ENCODE data around the gene MEIS2.

Gene MEIS2

GRCh38 chr15:37112971-37113670 is 12.8 kb upstream of the MEIS2 start:
- peak; percentile 49 for DNase-seq

DNA sequence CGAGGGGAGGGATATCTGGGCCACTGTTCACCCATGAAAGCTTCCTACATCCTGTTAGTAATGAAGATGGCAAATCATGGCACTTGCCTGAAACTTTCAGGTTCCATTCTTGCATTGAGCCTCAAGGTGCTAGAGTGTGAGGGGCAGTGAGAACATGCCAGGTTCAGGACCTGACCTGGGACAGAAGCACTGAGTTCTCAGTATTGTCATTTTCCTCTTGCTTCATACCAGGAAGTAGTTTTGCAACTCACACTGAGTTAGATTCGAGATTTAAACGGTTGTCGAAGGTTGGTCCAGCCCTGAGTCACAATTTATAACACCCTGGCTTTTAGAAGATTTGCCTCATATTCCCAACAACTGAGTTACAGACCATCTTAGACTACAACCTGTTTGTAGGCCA is 11.8 kb upstream of the MEIS2 start:
- no peak for DNase-seq

- DNase-seq = no peak
These were observed 11.0 kb upstream of the MEIS2 start for GRCh38 chr15:37111427-37111717.

DNA sequence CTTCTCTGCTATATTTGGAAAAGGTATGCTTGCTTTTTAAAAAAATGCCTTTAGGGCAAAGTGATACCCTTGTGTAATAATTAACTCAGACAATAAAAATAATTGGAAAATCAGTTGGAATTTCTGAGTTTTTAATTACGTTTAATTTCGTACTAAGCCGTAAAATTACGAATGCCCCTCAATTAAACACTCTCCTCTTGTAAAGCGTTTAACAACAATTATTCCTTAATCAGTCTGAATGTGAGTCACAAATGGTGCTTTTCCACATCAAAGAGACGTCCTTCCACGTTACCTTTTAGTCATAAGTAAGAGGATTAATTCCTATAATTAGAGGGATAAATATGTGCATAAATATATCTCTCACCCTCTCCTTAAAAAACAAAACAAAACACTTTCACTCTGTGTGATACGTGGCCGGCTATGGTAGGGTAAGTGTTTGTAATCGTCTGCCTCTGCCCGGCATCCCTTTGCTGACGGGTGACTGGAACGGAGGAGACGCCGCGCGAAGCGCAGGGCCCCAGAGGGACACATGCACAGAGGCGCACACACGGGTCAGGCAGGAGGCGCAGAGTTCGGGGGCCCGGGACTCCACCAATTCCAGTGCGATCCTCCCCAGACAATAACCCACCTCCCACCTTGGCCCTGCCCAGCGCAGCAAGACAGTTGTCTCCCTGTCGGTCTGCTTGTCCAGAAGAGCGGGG is 9.7 kb upstream of the MEIS2 start:
- no peak for DNase-seq

DNA sequence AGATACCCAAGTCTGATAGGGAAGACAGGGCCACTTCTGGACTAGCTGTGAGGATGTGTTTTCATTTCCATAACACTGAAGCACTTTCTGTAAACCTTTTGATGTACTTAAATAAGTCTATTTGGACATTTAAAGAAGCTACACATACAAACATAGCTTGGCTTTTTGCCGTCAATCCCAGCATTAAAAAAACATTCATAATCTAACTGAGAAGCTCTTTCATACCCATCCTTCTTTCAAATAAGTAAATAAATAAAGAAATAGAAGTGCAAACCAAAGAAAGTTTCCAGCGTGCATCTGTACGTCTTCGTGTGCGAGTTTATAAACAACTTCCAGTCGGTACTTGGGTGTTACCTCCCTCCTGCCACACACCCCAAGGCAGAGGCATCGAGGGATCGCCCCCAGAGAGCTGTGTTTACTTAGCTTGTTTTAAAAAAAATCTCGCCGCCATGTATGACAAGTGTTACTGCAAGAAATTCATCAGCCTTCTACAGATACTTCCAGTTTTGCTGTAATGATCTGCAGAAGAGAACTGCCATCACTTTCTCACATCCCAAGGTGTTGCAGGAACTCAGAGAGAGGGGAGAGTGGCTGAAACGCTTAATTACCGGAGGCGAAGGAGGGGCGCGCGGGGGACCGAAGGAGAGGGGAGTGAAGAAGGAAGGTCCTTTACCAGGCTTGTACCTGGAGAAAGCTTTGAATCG is 9.0 kb upstream of the MEIS2 start:
- DNase-seq = no peak

DNA sequence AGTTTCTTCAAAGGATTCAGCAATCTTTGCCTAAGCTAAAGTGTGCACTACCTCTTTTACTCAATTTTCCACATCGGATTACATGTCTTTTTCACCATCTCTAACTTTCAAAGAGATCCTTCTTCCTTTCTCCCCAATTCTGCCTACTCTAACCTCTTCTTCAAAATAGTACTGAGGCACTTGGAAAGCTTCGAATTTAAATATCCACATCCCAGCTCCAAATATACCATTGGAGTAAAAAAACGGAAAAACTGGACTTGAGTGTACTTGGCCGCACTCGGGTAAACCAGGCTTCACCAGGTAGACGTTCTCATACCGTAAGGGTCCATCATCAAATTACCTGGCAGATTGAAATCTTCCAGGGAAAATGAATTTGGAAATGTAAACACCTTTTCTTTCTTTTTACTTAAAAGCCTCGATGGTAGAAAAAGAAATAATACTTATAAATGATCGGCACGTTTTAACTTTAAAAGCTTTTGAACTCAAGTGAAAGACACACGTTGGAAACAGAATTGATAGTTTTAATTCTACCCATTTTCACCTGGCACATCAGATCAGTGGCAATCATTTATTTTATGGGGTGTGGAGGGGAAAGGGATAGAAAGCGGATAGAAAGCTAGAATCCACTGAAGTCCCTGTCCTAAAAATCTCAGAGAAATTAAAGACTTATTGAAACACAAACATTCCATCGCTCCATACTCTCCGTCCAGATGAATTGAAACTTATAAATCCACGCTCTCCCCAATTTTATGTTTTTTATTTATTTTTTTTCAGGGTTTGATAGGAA is 8.2 kb upstream of the MEIS2 start:
- no peak for DNase-seq

DNA sequence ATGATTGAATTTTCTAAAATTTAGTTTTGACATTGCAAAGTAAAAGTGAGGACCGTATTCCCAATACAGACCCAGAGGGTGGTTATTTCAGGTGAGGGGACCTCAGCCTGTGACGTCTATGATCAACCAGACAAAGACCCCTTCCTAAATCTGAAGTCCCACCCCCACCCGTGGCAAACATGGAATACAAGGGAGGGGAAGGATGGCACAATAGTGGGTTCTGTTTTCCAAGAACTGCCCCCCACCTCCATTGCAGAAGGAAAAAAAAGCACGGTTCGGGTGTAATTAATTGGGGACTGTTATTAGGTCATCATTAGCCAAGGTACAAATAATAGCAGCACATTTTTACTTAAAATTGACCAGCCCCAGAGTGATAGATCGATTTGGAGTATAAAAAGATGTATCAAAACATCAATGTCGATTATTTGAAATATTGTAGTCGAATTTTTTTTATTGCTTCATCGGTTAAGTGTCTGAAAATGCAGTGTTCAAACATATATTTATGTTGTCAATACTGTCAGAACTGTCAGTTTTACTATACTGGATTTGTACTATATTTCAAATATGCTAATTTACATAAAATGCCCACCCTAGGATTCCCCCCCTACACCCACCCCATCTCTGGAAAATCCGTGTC is 7.5 kb upstream of the MEIS2 start:
- DNase-seq = no peak

- DNase-seq = no peak
These were observed 6.9 kb upstream of the MEIS2 start for GRCh38 chr15:37107071-37107743.

DNA sequence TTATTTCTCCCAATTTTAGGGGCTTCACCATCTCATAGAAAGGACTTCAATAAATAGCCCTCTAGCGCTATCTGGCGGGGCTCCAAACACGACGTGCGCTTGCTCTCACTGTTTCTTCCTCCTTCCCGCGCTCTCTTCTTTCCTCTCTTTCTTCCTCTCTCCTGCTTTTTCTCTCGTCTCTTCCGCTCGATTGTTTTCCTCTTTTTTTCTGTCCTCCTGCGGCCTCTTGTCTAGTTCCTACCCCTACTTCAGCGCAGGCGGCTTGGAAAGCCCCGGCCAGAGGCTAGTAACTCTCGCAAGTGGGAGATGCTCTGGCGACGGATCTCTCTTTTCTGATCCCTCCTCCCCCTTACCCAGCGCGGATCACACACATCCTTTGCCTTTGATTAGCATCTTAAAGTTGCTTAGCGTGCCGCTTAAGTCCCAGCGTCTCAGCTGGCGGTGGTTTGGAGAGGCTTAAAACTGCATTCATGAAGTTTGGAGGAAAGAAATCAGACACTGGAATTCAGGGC is 6.2 kb upstream of the MEIS2 start:
- peak; percentile 63 for DNase-seq

DNA sequence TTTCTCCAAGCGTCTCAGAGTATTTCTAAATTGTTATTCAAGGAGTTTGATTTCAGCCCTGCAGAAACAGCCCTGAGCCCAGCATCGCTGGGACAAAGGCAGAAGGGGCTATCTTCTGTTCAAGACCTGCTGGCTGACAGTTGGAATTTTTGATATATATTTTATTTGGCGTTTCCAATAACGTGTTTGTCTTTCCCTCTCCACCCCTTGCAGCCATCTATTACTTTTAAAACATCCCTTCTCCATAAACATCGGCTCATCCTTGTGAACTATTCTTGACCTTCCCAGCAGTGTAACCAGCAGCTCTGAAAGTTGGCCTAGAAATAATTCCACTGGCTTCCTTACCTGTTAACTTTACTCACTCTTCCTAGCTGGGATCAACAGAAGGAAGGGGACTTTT is 5.5 kb upstream of the MEIS2 start:
- no peak for DNase-seq

DNA sequence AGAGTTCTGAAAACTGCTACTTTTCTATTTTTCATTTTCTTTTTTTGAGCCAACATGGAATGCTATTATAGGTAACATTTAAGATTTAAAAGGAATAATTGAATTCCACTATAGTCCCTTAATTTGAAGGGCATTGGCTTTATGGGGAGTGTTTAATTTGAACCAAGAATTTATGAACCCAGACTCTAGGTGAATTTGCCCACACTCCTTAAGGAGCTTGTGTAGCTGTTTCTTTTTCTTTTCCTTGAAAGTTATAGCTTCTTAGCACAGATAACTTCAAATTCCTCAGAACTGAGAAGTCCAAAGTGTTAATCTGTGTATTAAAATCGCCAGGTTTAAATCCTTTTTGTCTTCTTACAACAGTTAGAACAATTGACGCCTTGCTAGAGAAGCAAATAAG is 4.7 kb upstream of the MEIS2 start:
- DNase-seq = no peak

GRCh38 chr15:37104424-37104981 is 4.2 kb upstream of the MEIS2 start:
- DNase-seq = no peak

- DNase-seq = no peak
These were observed 3.4 kb upstream of the MEIS2 start for GRCh38 chr15:37103475-37104423.

DNA sequence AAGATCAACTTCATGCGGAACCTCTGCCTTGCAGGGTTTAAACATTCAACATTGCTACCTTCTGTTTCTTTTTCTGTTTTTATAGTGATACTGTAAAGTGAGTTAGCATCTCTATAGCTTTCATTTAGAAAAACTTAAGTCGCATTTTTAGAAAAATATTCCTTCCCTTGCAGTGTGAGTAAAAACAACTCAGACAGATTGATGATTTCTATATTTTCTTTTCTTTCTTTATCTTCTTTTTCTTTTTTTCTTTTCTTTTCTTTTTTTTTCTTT is 2.8 kb upstream of the MEIS2 start:
- DNase-seq = no peak

DNA sequence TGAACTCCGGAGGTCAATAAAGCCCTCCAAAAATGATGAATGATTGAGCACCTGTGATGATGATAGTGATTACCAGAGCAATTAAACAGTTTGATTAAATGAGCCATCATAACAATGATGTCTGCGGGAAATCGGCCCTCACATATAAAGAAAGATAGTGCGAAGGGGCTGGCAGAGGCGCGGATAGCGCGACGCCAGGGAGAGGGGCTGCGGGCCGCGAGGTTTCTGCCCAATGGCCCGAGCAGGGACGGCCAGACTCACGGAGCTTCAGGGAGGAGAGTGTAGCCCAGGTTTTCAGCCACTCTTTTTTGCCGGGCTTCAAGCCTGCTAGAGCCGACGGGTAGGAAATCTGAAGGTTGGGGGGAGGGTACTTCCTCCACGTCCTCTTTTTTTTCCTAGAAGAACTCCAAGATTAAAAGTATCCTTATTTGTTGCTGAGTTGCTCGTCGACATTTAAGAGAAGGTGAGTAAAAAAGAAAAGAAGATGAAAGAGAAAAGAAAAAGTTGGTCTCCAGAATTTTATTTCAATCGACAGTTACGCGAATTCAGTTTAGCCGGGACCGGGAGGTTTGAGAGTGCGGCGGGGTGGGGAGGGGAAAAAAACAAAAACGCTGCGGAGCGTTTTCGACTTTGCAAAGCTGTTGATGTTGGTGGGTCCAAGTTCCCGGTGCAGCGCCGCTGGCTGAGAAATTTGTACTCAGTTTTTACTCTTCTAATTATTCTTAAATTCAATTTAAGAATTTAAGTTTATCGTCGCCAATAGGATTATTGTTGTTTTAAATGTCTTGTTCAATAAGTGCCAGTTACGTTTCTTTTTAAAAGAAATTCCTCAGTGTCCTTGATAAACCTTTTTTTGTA is 2.2 kb upstream of the MEIS2 start:
- peak; percentile 52 for DNase-seq

GRCh38 chr15:37101980-37102304 is 1.6 kb upstream of the MEIS2 start:
- peak; percentile 75 for DNase-seq

- no peak for DNase-seq
These were observed 542 bp upstream of the MEIS2 start for GRCh38 chr15:37100966-37101215.

DNA sequence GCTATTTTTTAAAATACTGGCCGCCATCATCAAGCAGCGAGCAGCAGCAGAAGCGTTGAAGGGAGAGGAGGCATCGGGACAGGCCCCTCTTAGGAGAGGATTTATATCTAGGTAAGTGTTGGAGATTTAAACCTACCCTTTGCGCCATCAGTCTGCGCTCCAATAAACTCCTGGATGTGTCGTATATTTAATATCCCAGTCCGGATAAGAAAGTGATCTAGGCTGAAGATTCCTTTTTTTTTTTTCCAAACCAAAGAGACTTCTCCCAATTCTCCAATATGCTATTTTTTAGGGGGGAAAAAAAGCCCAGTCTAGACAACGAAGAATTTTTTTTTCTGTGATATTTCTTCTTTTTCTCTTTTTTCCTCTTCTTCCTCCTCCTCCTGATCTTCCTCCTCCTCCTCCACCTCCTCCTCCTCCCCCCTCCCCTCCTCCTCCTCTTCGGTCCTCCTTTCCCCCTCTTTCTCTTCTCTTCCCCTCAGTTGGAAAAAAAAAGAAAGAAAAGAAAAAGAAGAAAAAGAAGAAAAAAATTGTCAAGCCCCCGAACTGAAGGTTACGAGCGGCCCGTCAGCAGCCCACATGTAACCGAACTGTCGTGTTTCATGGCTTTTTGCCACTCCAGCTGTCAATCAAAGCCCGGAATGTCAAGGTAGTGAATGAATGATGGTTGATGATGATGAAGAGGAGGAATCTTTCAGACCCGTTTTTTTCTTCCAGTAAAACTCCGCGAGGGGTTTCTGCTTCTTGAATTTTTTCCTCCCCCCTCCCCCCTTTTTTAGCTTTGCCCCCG is 835 bp downstream of the MEIS2 start:
- peak; percentile 77 for DNase-seq
